Progenitor cell of endocrine pancreas (in vitro differentiated cells): ENCODE data around the gene BMP6. TPM values are rescaled to one million over a fixed set of nuclear protein-coding genes. Genes with fewer than 3 reads are reported as not detected.
A peak's percentile ranks its signal among the peaks of the same experiment; 100 is the strongest.

Source experiments
- DNase-seq: peaks from one replicate; pipeline ENCODE4 v3.0.0; 2021; ENCODE audit warnings: low spot score; ENCODE audit not compliant: unreplicated experiment
- H3K27ac Mint-ChIP-seq: 2 replicates; pipeline ENCODE4 v1.8.0; 2021; ENCODE audit warnings: mild to moderate bottlenecking, moderate library complexity, mixed read lengths
- H3K27me3 Mint-ChIP-seq: 2 replicates; pipeline ENCODE4 v1.8.0; 2021; ENCODE audit warnings: mixed read lengths
- H3K36me3 Mint-ChIP-seq: 2 replicates; pipeline ENCODE4 v1.8.0; 2022; ENCODE audit warnings: mixed read lengths; ENCODE audit not compliant: insufficient read depth
- H3K4me1 Mint-ChIP-seq: 2 replicates; pipeline ENCODE4 v1.8.0; 2021; ENCODE audit warnings: low read depth, mixed read lengths
- H3K4me3 Mint-ChIP-seq: 2 replicates; pipeline ENCODE4 v1.8.0; 2021; ENCODE audit warnings: low read depth, mild to moderate bottlenecking, moderate library complexity, mixed read lengths
- H3K9me3 Mint-ChIP-seq: 2 replicates; pipeline ENCODE4 v1.8.0; 2021; ENCODE audit warnings: low read depth, mixed read lengths
- total RNA-seq: library from RNA; stranded (reverse); gene quantifications from 2 replicates; pipeline ENCODE4 v1.2.1, GENCODE V29; 2021
- TF ChIP-seq, protein P1 (sequence below): fragments of 200-600 bp; sonication (generic); IDR thresholded peaks from one replicate; pipeline ENCODE4 v1.5.0; 2021; ENCODE audit warnings: antibody characterized with exemption, mild to moderate bottlenecking; ENCODE audit not compliant: unreplicated experiment

BMP6 gene
- total RNA-seq, 1 donor from 2014 or later, result 3.4 TPM

DNA sequence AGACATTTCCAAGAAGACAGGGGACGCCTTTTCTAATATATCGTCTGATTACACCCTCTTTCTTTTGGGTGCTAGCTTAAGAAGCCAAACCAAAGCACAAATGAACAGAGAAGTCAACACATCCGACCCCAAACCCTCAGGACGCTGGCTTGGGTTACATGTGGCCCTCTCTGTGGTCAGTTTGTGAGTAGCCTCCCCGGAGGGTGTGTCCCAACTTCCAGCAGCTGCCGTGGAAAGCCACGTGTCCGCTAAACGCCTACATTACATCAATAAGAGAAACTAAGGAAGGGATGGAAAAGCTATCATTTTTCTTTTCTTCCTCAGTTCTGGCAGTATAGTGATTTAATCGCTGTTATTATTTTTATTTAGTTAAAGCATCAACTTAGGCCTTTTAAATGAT is 487 bp upstream of the BMP6 start:
- Mint-ChIP-seq H3K4me1 (peaks cover 14% of the 10 kb centered on the region), H3K27me3 (peaks cover 74% of the 10 kb centered on the region), H3K27ac (no peak overlapping the region), H3K4me3 (peak overlapping the region; percentile 79), H3K9me3 (no peaks in the 10 kb centered on the region), H3K36me3 (no peaks in the 10 kb centered on the region)
- DNase-seq, result no peak
- TF ChIP-seq, protein P1, sequence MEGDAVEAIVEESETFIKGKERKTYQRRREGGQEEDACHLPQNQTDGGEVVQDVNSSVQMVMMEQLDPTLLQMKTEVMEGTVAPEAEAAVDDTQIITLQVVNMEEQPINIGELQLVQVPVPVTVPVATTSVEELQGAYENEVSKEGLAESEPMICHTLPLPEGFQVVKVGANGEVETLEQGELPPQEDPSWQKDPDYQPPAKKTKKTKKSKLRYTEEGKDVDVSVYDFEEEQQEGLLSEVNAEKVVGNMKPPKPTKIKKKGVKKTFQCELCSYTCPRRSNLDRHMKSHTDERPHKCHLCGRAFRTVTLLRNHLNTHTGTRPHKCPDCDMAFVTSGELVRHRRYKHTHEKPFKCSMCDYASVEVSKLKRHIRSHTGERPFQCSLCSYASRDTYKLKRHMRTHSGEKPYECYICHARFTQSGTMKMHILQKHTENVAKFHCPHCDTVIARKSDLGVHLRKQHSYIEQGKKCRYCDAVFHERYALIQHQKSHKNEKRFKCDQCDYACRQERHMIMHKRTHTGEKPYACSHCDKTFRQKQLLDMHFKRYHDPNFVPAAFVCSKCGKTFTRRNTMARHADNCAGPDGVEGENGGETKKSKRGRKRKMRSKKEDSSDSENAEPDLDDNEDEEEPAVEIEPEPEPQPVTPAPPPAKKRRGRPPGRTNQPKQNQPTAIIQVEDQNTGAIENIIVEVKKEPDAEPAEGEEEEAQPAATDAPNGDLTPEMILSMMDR, result no peak

DNA sequence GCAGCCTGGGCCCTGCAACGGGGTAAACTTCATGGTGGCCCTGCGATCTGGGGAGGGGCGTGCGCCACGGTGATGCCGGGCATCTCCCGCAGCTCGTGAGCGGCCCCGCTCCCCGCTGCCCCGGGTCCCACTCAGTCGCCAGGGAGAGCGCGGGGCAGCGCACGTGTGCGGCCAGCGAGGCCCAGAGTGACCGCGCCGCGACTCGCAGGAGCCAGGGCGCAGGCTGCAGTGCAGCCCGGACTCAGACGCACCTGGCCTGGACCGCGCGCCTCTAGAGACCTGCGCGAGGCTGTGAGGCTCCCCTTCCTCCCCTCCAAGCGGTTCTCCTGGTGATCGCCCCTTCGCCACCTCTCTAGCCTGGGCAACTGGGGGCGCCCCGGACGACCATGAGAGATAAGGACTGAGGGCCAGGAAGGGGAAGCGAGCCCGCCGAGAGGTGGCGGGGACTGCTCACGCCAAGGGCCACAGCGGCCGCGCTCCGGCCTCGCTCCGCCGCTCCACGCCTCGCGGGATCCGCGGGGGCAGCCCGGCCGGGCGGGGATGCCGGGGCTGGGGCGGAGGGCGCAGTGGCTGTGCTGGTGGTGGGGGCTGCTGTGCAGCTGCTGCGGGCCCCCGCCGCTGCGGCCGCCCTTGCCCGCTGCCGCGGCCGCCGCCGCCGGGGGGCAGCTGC is 652 bp downstream of the BMP6 start:
- H3K9me3 Mint-ChIP-seq, result no peaks in the 10 kb centered on the region
- H3K27ac Mint-ChIP-seq, result no peak overlapping the region
- peaks cover 14% of the 10 kb centered on the region for H3K4me1 Mint-ChIP-seq
- TF ChIP-seq, protein P1, result no peak
- no peaks in the 10 kb centered on the region for H3K36me3 Mint-ChIP-seq
- peak overlapping the region; percentile 79 for H3K4me3 Mint-ChIP-seq
- H3K27me3 Mint-ChIP-seq, result peaks cover 78% of the 10 kb centered on the region
- peak; percentile 17 for DNase-seq

DNA sequence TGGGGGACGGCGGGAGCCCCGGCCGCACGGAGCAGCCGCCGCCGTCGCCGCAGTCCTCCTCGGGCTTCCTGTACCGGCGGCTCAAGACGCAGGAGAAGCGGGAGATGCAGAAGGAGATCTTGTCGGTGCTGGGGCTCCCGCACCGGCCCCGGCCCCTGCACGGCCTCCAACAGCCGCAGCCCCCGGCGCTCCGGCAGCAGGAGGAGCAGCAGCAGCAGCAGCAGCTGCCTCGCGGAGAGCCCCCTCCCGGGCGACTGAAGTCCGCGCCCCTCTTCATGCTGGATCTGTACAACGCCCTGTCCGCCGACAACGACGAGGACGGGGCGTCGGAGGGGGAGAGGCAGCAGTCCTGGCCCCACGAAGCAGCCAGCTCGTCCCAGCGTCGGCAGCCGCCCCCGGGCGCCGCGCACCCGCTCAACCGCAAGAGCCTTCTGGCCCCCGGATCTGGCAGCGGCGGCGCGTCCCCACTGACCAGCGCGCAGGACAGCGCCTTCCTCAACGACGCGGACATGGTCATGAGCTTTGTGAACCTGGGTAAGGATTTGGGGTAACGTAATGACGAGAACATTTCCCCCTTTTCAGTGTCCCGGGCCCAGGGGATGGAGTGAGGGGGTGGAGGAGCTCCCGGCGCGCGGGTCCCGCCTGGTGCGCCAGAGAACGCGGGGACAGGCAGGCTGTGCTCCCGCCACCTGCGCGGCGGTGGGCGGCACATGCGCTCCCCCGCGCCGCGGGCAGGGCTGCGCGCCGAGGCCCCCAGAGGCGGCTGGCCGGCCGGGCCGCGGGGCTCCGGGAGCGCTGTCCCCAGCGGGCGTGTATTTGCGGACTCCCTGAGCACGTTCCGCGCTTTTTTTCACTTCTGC is 1.4 kb downstream of the BMP6 start:
- peak overlapping the region; percentile 81 for H3K27ac Mint-ChIP-seq
- peaks cover 14% of the 10 kb centered on the region for H3K4me1 Mint-ChIP-seq
- H3K9me3 Mint-ChIP-seq, result no peaks in the 10 kb centered on the region
- peak; percentile 21 for DNase-seq
- peak overlapping the region; percentile 71 for H3K4me3 Mint-ChIP-seq
- peaks cover 75% of the 10 kb centered on the region for H3K27me3 Mint-ChIP-seq
- no peaks in the 10 kb centered on the region for H3K36me3 Mint-ChIP-seq
- TF ChIP-seq, protein P1, result no peak

DNA sequence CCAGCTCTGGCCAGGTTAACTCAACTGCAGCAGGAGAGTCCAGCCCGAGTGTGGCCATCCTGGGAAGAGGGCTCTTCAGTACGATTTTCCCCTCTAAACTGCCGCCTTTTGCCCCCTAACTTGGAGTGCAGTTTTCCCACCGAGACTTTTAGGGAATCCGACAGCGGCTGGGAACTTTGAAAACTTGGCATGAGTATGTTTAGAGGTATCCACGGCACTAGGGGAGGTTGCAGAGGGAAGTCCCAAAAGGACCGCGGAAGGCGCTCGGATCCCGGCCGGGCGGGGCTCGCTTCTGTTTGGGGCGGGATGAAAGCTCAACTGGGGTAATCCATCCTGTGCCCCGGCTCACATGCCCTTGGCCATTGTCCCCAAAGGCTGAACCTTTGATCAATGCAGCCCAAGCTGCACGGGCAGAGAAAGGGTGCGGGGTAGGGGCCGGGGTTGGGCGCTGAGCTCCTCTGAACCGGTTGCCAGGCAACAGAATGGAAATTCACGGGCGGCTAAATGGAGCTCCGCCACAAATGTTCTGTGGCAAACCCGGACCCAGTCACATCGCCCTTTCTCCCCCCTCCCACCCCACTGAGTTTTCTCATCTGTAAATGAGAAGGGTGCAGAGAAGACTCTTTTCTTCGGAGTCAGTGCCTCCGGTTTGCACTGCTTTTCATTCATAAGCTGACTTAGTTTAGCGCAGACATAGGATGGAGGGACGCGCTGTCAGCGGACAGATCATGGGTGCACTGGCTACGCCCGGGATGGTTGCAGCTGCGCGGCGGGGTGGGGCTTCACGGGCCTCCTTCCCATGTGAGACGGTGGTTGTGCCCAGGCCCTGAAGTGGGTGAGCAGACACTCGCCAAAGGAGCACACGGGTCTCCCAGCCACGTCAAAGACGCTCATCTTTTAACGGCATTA is 2.3 kb downstream of the BMP6 start:
- Mint-ChIP-seq H3K36me3 (no peaks in the 10 kb centered on the region), H3K9me3 (no peaks in the 10 kb centered on the region), H3K27ac (no peak overlapping the region), H3K27me3 (peaks cover 73% of the 10 kb centered on the region), H3K4me1 (peaks cover 14% of the 10 kb centered on the region), H3K4me3 (peak overlapping the region; percentile 71)
- TF ChIP-seq, protein P1, result no peak
- peak; percentile 11 for DNase-seq
